Non-pigmented ciliary epithelial cell (primary cell): ENCODE measurements around the gene ANO10.
A peak's percentile ranks its signal among the peaks of the same experiment; 100 is the strongest.

Experiments
- DNase-seq: peaks from one replicate; pipeline ENCODE4 v3.0.0-alpha.2; 2010; ENCODE audit warnings: low read depth

Gene ANO10

GRCh38 chr3:43346978-43347749 is 274.6 kb downstream of the ANO10 start:
- no peak for DNase-seq

- peak; percentile 48 for DNase-seq
These were observed 275.9 kb downstream of the ANO10 start for GRCh38 chr3:43345877-43346276.

DNA sequence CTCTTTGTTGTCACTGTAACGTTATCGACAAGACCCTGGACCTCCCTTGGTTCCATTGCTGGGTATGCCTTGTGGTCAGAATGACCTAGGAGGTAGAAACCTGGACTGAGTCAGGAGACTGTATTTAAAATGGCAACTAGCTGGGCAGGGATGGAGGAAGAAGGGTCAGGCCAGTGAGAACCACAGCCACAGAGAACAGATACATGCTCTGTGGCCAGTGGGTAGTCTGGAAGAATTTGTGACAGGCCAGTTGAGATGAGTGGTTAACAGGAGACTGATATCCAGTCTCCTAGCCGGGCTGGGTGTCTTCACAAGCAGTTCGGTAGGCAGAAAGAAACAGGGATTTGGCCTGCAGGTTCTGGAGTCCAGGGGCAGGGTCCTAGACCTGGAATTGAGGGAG is 276.6 kb downstream of the ANO10 start:
- DNase-seq: no peak

GRCh38 chr3:43344520-43344919 is 277.3 kb downstream of the ANO10 start:
- DNase-seq: no peak

- DNase-seq: no peak
These were observed 278.0 kb downstream of the ANO10 start for GRCh38 chr3:43343815-43344214.

GRCh38 chr3:43343185-43343584 is 278.6 kb downstream of the ANO10 start:
- DNase-seq: no peak

- DNase-seq: no peak
These were observed 280.0 kb downstream of the ANO10 start for GRCh38 chr3:43341788-43342187.

DNA sequence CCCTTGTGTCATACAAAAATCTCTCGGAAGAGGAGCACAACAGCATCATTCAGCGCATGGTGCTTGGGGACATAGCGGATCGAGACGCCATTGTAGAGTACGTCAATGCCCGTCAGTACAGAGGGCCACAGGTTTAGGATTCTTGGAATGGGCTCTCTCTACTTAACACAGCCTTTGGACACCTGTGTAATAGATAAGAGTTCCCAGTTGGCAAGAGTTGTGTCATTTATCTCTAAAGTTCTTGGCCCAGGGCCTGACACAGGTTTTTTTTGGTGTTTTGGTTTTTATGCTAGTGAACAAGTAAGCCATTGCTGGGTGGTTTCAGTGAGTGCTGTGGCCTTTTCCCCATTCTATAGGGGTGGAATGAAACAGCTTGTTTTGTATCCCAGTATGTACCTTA is 281.4 kb downstream of the ANO10 start:
- no peak for DNase-seq

DNA sequence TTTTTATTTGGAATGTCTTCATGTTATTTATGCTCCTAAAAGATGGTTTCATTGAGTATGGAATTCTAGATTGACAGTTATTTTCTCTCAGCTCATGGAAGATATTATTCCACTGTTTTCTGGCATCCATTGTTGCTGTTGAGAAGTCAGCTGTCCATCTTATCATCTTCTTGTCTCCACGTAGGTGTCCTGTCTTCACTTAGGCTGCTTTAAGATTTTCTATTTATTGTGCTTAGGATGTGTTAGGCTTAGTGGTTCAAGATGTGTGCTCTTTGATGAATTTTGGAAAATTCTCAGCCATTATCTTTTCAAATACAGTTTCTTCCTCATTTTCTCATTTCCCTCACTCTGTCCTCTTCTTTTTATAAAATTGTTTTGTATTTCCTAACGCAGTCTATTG is 283.5 kb downstream of the ANO10 start:
- no peak for DNase-seq

GRCh38 chr3:43335799-43336198 is 286.0 kb downstream of the ANO10 start:
- DNase-seq: no peak

GRCh38 chr3:43334976-43335375 is 286.8 kb downstream of the ANO10 start:
- no peak for DNase-seq

DNA sequence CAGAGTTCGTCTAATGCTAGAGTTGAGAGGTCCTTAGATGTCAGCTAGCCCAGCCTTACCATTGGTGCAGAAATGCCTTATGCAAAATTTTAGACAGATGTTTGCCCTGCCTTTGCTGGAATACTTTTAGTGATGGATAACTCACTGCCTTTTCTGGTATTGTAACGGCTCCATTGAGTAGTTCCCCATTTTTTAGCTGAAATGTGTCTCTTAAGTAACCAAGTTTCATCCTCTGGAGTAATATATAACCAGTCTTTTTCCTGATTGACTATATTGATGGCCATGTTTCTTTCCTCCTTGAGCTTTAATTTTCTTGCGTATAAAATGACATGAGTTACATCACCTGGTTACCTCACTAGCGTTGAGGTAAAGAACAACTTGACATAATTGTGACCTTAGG is 290.4 kb downstream of the ANO10 start:
- DNase-seq: no peak

DNA sequence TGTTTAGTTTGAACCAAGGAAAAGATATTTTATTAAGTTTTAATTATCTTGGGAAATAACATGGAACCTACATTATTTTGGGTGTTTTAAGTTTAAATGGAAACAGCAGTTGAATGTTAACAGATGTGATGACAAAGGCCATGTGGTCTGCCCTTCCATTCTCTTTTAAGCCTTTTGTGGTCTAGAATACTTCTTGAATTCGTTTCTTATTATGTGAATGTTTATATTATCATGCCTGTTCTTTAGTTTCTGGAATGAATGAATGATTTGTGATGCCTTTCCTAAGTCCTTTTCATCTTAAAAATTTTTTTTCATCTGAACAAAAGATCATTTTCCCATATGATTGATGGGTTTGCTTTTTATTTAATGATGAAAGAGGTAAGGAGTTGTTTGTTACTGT is 290.8 kb downstream of the ANO10 start:
- DNase-seq: no peak

- no peak for DNase-seq
These were observed 293.2 kb downstream of the ANO10 start for GRCh38 chr3:43328653-43329052.

DNA sequence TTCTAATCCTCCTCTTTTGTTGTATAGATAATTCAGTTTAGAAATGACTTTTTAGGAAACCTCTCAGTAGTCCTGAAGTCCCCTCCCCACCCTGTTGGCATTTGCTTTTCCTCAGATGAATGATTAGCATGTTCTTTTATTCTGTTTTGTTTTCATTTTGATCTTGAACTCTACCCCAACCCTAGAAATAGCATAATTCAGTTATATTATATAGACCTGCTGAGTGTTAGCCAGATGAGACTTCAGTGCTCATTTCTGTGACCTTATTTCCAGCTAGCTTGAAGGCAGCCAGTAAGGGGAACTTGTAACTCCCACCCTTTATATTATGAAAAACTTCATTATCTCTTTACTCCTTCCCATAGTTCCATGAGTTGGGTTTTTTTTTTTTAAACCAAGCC is 294.2 kb downstream of the ANO10 start:
- no peak for DNase-seq

- no peak for DNase-seq
These were observed 294.8 kb downstream of the ANO10 start for GRCh38 chr3:43326891-43327581.

- no peak for DNase-seq
These were observed 298.3 kb downstream of the ANO10 start for GRCh38 chr3:43323541-43323940.

DNA sequence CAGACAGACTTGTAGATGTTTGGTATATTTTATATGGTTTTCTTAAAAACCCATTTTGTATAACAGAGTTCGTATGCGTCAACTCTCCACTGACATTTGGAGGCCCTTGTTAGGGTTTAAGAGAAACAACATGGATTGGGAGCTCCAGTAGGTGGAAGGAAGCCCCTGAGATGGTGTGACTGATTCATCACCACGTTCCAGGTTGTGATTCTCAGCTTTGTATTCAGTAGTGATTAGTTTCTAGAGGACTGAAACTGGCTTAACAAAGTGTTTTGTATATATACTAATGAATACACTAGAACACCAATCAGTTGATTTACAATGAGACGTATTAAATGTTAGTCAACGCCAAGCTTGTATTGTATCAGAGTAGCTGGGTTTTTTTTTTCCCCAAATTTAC is 301.5 kb downstream of the ANO10 start:
- DNase-seq: no peak

GRCh38 chr3:43319794-43320193 is 302.0 kb downstream of the ANO10 start:
- no peak for DNase-seq

GRCh38 chr3:43319376-43319775 is 302.4 kb downstream of the ANO10 start:
- DNase-seq: no peak

DNA sequence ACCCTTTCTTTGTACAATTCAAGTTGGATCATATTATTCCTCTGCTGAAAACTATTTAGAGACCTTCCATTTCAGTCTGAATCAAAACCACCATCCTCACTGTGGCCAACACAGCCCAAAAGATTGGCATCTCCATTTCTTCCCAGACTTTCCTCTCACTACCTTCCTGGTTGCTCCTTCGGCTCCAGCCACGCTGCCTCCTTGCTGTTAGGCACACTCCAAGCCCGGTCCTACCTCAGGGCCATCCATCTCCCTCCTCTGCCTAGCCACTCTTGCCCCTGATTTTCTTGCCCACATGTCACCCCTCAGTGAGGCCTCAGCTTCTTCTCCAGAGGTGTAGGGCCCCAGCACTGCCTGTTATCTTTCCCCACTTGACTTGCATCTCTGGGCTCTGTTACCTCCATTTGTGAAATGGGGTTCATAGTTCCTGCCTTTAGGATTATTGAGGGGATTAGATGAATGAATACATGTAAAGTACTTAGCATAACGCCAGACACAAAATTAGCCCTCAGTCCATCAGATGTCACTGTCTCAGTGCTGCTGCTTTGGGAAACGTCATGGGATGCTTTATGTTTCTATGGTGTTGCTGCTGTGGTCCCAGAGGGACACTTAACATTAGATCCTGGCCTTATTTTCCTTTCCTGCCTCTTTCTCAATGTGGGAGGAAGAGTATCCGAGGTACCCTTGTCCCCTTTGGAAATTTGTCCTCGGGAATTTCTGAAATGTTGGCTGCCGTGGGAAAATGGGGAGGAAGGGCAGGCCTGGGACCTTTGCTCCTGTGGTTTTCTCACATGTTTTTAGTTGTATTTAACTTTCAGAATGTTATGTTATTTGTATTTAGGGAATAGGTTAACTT is 304.1 kb downstream of the ANO10 start:
- no peak for DNase-seq

DNA sequence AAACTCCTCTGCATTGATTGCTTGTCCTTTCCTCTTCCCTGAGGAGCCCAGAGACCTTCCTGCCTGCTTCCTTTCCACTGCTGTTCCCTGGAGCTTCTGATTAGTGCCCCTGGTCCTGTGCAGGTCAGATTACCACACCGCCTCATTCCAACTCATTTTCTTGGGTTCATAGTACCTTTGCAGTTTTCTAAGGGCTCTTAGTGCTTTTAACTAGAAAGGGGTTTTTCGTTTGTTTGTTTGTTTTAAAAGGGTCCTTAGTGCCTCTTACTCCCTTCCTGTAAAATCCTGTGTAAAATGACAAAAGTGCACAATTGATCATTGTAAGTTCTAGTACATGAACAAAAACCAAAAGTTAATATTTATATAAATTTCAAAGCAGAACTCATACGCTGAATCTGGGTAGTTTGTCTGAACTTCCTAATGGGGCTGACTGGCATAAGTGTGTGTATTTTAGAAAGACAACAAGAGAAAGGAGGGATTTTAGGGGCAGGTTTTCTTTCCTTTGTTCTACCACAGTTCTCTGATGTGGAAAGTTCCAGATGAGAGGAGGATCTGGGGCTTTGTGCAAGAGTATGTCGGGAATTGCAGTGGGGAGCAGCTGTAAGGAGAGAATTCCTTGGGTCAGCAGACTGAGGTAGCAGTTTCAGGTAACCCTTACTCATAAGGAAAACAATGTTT is 304.9 kb downstream of the ANO10 start:
- no peak for DNase-seq
